GM21381 (cell line): ENCODE measurements around the gene NCAM1.

Experiments
- ATAC-seq: cut with Tn5 transposase; IDR thresholded peaks from one replicate; pipeline ENCODE4 v1.9.1; 2021; ENCODE audit warnings: mild to moderate bottlenecking, moderate library complexity; ENCODE audit not compliant: unreplicated experiment

Gene NCAM1

GRCh38 chr11:113193946-113194345 is 232.7 kb downstream of the NCAM1 start:
- no peak for ATAC-seq

GRCh38 chr11:113195728-113196127 is 234.5 kb downstream of the NCAM1 start:
- no peak for ATAC-seq

- ATAC-seq: no peak
These were observed 236.2 kb downstream of the NCAM1 start for GRCh38 chr11:113197446-113197845.

- ATAC-seq: no peak
These were observed 237.9 kb downstream of the NCAM1 start for GRCh38 chr11:113198972-113199661.

- no peak for ATAC-seq
These were observed 238.6 kb downstream of the NCAM1 start for GRCh38 chr11:113199866-113200265.

- no peak for ATAC-seq
These were observed 240.0 kb downstream of the NCAM1 start for GRCh38 chr11:113201054-113201818.

- ATAC-seq: no peak
These were observed 241.2 kb downstream of the NCAM1 start for GRCh38 chr11:113202431-113202830.

GRCh38 chr11:113203141-113203753 is 242.0 kb downstream of the NCAM1 start:
- no peak for ATAC-seq

- ATAC-seq: no peak
These were observed 243.1 kb downstream of the NCAM1 start for GRCh38 chr11:113204280-113204679.

- ATAC-seq: no peak
These were observed 252.3 kb downstream of the NCAM1 start for GRCh38 chr11:113213549-113213948.

GRCh38 chr11:113222241-113222640 is 261.0 kb downstream of the NCAM1 start:
- ATAC-seq: no peak

- ATAC-seq: no peak
These were observed 273.7 kb downstream of the NCAM1 start for GRCh38 chr11:113234888-113235287.

GRCh38 chr11:113237261-113237660 is 276.0 kb downstream of the NCAM1 start:
- no peak for ATAC-seq

GRCh38 chr11:113238721-113239120 is 277.5 kb downstream of the NCAM1 start:
- no peak for ATAC-seq

- ATAC-seq: no peak
These were observed 279.2 kb downstream of the NCAM1 start for GRCh38 chr11:113240389-113240788.

- ATAC-seq: no peak
These were observed 279.8 kb downstream of the NCAM1 start for GRCh38 chr11:113240790-113241635.

- no peak for ATAC-seq
These were observed 280.4 kb downstream of the NCAM1 start for GRCh38 chr11:113241636-113242054.

GRCh38 chr11:113242060-113242459 is 280.8 kb downstream of the NCAM1 start:
- no peak for ATAC-seq

GRCh38 chr11:113242767-113243397 is 281.7 kb downstream of the NCAM1 start:
- ATAC-seq: no peak

GRCh38 chr11:113243696-113244095 is 282.5 kb downstream of the NCAM1 start:
- ATAC-seq: no peak

- no peak for ATAC-seq
These were observed 284.0 kb downstream of the NCAM1 start for GRCh38 chr11:113245216-113245615.
